Suprapubic skin (tissue), 4 donors: ENCODE measurements around the gene ARFGEF3.

Experiments used
- EP300 ChIP-seq: sonication (generic); formaldehyde crosslinking; IDR thresholded peaks from one replicate; pipeline ENCODE4 v1.6.1; 2017; ENCODE audit warnings: antibody characterized with exemption
- POLR2A ChIP-seq, 2 donors: fragments of 450-650 bp; IDR thresholded peaks; one replicate each; pipeline ENCODE4 v1.6.1; 2017; ENCODE audit warnings: antibody characterized with exemption in 2 of 2, mild to moderate bottlenecking in 2 of 2, moderate library complexity in 2 of 2
- POLR2AphosphoS5 ChIP-seq, 3 donors: sonication (generic); formaldehyde crosslinking; IDR thresholded peaks; one replicate each; pipeline ENCODE4 v1.6.1; 2017; ENCODE audit warnings: antibody characterized with exemption in 3 of 3
- TF ChIP-seq, protein P1 (sequence below), 2 donors: fragments of 200-600 bp in 1 of 2; fragments of 450-650 bp in 1 of 2; sonication (generic) in 1 of 2; IDR thresholded peaks; one replicate each; pipeline ENCODE4 v1.5.1; 2016 to 2019; ENCODE audit warnings: antibody characterized with exemption in 2 of 2, mild to moderate bottlenecking in 1 of 2, moderate library complexity in 1 of 2

DNA sequence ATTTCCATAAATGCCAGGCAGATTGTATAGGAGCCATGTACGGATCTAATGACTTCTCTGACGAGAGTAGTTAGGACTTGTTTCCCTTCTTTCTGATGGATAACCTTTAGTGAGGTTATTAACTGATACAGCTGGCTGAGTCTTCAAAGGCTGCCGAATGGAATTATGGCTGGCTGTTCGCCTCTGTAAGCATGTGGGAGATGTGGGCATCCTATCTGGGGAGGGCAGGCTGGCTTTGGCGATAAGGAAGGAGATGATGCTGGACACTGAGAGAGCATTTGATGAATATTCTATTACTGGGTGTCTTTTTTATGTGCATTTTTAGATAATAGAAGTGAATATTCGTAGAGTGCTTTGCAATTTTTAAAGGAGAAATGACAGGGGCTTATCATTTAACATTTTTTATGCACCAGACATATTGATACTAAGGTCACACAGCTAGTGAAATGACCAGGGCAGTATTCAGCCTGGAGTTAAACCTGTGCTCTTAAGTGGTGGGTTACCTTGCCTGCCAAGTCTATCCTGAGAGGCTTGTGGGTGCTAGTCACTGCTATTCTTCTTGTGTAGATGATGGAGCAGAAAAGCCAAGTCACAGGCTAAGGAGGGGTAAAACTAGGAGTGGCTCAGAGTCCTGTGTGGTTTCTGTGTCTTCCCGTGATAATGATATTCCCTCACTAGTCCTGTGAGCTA lies 53.5 kb downstream of the ARFGEF3 start:
- TF ChIP-seq, protein P1, sequence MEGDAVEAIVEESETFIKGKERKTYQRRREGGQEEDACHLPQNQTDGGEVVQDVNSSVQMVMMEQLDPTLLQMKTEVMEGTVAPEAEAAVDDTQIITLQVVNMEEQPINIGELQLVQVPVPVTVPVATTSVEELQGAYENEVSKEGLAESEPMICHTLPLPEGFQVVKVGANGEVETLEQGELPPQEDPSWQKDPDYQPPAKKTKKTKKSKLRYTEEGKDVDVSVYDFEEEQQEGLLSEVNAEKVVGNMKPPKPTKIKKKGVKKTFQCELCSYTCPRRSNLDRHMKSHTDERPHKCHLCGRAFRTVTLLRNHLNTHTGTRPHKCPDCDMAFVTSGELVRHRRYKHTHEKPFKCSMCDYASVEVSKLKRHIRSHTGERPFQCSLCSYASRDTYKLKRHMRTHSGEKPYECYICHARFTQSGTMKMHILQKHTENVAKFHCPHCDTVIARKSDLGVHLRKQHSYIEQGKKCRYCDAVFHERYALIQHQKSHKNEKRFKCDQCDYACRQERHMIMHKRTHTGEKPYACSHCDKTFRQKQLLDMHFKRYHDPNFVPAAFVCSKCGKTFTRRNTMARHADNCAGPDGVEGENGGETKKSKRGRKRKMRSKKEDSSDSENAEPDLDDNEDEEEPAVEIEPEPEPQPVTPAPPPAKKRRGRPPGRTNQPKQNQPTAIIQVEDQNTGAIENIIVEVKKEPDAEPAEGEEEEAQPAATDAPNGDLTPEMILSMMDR (IDR thresholded peaks at IDR 0.05): no peak
- TF ChIP-seq POLR2A (IDR thresholded peaks at IDR 0.05) (no peak), POLR2AphosphoS5 (IDR thresholded peaks at IDR 0.05) (no peak), EP300 (no peak)
